HG03469 (cell line): ENCODE measurements around the gene PLEKHG5.
"Not testable (repeated sequence)": the region's sequence is repeated elsewhere in the genome, so short reads cannot be mapped to it uniquely, and the experiment has no call there.

Source experiments
- ATAC-seq: cut with Tn5 transposase; IDR thresholded peaks from one replicate; pipeline ENCODE4 v1.9.1; 2021; ENCODE audit warnings: mild to moderate bottlenecking, moderate library complexity, moderate number of reproducible peaks; ENCODE audit not compliant: unreplicated experiment

Gene PLEKHG5

DNA sequence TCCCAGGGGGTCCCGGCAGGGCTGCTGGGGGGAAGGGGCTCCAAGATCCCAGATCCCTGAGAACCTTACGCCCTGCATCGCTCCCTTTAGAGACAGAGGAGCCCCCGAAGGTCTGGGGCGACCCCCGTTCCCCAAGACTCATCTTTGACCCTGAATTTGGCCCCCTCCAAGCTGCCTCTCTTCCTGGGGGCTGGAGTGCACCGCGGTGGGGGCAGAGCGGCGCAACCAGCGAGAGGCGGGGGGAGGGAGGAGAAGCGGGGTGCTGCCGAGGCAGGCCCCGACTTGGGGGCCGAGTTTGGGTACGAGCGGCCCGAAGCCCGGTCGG is 5.4 kb upstream of the PLEKHG5 start:
- no peak for ATAC-seq

DNA sequence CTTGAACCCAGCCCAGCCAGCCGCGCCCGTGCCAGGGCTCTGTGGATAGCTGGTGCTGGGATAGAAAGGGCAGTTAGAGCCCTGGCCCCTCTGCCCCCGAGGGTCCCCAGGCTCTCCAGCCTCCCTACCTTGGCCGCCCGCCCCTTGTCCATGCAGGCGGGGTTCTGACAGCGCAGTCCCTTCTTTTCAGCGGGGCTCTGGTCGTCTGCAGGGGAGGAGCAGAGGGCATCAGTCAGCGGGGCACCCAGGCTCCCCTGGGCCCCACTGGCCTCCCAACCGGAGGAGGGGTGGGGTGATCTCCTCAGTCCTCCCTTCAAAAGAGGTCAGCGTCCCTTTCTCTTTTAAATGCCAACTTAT is 4.9 kb upstream of the PLEKHG5 start:
- ATAC-seq = no peak

DNA sequence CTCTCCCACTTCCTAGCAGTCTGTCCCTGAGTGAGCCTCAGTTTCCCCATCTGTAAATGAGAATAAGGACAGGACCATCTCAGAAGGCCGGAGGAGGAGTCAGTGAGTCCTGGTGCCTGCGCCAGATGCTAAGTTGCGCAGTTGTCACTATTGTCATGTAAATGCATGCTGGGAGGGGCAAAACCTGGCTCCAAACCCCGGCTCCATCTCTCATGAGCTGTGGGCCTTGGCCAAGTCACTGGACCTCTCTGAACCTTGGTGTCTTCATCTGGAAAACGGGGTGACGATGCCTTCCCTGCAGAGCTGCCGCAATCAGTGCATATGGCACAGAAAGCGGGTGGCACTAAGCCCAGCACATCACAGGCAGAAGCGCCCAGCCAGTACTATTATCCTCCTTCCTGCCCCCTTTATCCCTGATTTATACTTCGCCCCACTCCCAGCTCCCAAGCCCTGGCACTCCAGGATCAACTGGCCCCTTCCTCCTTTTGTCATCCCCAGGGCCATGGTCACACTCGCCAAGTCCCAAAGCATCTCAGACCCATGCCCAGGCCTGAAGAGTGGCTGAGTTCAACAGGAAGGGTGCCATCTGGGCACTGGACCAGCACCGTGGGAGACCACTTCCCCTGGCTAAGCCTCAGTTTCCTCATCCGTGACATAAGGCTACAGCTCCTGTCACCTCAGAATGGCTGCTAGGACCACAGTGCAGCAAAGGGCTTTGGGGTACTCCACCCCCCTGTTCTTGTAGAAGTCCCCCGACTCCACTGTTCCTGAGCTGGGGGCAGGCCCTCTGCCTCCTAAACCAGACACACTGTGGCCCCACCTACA is 4.3 kb upstream of the PLEKHG5 start:
- ATAC-seq = no peak

DNA sequence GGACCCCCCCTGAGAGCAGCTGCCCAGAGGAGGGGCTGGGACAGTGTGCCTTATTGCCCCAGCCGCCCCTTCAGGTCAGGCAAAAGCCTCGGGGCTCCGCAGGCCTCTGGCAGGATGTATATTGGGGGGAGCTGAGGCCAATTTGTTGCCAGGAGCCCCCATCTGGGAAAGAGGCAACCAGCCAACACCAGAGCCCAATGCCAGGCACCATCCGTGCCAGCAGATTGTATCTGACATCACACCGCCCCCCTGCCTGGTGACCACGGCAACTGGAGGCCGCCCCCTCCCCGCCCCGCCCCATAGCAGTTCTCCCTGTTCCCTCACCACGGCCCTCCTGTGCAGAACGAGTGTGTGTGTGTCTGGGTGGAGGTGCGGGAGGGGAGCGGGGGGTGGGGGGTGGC is 3.6 kb upstream of the PLEKHG5 start:
- no peak for ATAC-seq

DNA sequence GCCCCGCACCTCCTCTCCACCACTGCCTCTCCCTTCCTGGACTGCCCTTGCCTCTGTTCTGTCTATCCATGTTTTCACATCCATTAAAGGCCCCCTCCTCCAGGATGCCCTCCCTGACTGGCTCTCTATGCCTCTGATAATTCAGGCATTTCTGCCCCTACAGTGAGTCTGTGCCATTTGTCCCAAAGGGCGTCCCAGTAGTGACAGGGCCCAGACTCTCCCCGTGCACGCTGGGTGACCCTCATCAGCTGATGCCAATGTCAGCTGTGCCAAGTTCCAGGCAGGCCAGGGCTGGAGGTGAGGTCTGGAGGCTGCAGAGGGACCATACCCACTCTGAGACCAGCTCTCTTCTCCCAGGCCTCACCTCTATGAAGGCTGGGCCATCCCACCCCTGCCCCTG is 3.2 kb upstream of the PLEKHG5 start:
- no peak for ATAC-seq

DNA sequence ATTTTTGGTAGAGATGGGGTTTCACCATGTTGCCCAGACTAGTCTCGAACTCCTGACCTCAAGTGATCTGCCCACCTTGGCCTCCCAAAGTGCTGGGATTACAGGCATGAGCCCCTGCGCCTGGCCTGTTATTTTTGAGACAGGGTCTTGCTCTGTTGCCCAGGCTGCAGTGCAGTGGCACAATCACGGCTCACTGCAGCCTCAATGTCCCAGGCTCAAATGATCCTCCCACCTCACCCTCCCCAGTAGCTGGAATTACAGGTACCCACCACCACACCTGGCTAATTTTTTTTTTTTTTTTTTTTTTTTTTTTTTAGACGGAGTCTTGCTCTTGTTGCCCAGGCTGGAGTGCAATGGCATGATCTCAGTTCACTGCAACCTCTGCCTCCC is 2.4 kb upstream of the PLEKHG5 start:
- ATAC-seq = not testable (repeated sequence)

DNA sequence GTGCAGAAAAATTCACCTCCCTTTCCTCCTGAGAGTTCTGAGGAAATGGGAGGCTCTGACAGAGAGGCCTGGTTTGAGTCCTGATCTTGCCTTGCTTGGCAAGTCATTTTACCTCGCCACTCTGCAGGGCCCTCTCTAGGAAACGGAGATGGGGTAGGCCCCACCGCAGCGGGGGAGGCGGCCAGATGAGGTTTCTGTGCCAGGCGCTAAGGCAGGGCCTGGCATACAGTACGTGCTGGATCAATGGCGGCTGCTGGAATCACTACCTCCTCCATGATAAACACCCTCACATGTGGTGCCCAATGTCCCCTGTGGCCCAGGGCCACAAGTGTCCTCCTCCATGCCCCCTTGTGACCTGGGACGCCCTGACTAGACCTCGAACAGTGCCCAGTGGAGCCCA is 499 bp upstream of the PLEKHG5 start:
- ATAC-seq = no peak

DNA sequence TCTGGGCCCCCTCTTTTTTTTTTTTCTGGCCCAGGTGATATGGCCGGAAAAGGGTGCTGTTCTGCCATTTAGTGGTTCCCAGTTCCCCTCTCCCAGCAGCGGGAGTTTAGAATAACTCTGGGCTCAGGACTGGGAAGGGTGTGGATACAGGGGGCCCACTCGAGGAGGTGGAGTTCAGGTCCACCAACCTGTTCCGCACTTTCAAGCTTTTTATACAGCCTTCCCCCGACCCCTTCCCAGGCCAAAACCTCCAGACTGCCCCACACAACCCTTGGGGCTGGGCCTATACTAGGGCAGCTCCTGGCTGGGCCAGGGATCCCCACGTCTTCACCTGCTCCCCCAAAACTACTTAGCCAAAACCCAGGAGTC is 402 bp downstream of the PLEKHG5 start:
- no peak for ATAC-seq

DNA sequence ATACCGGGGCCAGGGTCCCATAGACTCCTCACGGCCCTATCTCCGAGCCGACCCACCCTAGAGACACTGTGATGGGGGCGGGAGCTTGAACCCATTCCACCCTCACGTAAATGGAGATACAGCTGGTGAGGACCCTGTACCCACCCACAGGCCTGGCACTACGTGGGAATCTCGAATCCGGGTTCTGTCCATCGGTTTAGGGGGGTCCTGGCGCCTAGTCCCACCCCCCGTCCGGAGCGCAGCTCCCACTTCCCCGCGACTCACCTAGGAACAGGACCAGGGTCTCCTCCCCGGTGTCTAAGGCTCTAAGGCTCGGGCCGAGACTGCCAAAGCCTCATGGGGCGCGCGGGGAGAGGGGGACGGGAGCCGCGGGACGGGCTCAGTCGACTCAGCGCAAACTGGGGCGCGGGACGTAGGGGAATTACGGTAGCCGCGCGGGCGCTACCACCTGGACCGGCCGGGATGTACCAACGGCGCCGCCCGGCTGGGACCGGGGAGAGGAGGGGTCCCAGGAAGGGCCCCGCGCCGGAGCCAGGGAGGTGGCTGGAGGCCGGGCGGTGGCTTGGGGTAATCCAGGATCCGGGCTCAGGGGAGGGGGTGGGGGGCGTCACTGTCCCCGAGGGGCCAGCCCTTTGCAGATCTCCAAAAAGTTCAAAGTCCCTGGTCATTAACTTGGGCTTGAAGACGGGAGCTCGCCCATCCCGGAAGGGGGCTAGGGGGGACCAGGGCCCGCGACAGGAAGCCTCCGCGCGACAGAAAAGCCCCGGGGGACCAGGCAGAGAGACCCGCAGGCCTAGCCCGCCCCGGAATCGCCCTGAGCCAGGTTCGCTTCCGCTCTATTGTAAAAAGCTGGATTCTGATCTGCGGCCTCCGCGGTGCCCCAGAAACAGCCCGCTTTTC is 1.0 kb downstream of the PLEKHG5 start:
- ATAC-seq = no peak

DNA sequence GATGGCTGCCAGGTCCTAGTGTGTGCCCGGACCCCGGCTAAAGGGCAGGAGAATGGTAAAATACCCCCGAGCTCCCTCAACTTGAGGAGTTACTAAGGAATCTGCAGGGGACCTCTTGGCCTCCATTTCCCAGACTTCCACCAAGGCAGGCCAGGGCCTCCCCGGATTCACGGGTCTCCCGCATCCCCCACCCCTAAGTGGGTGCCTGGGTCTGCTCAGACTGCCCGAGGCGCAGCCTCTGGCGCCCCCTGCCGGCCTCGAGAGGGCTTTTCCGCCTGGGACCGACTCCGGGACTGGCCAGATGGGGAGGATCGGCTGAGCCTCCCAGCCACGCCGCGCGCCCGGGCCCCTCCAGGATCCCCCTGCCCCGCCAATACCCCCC is 1.7 kb downstream of the PLEKHG5 start:
- no peak for ATAC-seq

DNA sequence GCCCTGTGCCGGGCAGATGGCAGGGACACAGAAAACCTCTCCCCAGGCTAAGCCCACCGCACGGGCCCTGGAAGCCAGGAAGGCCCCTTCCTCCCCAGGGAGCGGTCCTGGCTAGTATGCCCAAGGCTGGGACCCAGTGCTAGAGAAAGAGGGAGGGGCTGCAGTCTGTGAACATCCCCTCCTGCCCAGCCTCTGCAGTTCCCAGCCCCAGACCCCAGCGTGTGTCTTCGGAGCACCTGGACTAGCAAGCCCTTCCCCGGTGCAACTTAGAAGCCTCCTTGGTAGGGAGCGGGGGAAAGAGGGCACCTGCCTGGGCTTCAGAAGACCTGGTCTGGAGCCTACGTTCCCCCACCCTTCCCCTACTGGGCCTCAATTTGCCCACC is 2.1 kb downstream of the PLEKHG5 start:
- ATAC-seq = no peak

DNA sequence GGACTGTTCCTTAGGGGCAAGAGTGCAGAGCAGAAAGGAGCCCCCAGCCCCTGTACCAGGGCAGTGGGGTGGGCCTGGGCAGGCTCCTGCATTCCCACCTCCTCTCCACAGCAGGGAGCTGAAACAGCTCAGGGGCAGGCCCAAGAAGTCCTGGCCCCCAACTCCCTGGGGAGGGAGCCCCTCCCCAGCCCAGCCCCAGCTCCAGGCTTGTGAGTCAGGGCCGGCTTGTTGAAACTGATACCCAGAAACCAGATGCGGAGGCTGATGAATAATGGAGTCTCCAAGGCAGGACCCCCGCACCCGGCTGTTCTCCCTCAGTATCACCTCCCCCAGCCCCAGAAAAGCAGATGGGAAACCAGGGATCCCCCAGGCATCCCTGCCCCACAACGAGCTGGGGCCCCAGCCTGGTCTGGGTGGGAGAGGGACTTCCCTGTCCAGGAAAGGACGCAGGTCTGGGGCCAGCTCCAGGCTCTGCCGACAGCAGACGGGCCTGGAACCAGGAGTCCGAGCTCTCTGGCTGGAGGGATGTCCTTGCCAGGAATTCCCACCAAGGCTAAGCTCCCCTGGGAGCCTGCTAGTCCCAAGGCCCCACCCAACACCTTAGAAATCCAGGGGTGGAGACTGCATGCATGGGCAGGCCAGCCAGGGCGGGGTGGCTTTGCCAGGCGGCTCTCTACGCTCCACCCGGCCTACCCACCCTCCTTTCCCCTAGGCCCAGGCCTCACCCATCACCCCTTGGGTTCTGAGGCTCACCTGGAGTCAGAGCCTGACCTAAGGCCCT is 2.7 kb downstream of the PLEKHG5 start:
- ATAC-seq = no peak

DNA sequence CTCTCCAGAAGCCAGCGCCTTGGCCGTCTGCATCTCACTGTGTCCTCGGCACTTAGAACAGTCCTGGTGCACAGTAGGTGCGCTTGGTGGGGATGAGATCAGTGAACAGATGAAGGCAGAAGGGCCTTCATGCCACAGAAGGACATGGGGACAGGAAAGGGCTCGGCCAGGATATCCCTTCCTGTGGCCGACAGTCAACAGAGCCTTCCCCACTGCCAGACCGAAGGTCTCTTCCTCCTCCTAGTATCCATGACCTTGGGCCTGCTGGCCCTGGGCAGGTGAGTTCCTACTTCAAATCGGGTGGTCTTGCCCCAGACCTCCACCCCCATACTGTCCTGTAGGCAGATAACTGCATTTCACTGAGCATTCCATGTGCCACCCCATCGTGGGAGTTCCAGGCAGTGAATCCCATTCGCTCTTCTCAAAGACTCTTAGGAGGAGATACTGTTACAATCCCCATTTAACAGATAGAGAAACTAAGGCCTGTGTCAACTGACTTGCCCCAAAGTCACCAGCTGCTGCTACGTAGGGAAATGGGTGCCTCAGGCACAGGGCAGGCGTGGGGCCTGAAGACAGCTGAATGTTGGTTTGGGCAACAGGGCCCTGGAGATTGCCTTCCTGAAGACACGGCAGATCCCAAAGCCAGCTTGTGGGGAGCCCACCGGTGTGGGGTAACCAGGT is 3.5 kb downstream of the PLEKHG5 start:
- no peak for ATAC-seq

DNA sequence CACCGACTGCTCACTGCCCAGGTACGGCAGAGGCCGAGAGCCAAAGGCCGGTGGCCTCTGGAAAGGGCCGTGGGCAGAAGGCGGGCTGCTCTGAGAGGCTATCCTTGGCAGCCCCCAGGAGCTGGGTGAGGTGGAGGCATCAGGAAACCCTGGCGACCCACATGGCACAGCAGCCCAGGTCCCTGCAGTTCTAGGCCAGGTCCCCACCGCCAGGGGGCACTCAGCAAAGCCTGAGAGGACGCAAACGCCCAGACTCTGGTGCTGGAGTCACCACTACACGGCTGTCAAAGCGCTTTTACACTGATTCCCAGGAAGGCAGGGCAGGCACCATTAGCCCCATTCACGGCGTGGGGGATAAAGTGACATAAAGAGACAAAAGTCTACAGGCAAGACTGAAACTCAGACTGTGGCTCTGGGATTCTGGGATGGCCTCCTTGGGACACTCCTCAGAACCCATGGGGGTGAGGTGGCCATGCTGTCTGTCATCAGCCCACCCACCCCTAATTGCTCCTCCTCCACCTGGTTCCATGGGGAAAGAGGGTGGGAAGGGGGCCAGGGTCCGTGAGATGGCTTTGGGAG is 4.9 kb downstream of the PLEKHG5 start:
- no peak for ATAC-seq

DNA sequence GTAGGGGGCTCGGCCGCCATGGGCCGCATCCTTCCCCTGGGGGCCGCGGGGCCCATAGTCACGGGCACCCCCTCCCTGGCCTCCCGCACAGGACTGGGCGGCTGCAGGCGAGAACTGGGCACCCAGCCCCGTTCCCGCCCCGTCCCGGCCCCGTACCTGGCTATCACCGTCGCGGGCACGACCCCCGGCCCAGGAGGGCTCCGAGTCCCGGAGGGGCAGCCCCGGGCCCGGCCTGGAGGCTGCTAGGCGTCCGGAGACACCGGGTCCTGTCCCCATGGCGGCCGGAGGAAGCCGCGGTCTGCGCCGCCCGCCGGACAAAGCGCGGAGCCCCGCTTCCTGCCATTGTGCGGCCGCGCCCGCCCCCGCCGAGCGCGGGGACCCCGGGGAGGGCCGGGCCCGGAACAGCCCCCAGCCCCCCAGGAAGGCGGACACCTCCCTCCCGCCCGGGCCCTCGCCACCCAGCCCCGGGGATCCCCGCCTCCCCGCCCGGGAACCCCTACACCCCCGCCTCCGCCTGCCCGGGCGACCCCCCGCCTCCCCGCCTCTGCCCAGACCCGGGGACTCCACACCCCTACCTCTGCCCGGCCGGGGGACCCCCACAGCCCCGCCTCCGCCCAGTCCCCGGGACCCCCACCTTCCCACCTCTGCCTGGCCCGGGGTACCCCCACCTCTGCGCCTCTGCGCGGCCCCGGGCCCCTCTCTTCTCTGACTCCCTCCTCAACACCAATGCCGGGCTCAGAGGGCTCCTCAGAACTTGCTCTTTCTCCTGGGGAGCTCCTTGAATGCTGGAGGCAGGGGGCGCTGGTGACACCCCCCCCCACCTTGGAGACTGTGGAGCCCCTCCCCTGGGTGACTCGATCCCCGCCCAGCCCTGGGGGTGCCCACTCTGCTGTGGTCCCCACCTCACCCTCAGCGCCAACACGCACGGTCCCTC is 6.0 kb downstream of the PLEKHG5 start:
- ATAC-seq = no peak

DNA sequence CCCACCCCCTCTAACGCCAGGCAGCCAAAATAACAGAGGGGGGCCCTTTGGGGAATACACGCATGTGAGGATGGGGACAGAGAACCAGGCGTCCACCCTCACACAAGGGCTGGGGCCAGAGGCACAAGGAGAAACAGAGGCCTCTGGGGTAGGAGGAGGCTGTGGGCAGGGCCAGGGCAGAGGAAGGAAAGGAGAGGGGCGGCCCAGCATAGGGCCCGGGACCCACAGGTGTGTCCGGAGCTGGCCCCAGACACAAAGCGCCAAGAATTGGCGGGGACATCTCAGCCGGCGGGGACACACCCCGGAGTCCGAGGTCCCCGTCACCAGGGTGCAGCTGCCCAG is 6.7 kb downstream of the PLEKHG5 start:
- ATAC-seq = no peak

DNA sequence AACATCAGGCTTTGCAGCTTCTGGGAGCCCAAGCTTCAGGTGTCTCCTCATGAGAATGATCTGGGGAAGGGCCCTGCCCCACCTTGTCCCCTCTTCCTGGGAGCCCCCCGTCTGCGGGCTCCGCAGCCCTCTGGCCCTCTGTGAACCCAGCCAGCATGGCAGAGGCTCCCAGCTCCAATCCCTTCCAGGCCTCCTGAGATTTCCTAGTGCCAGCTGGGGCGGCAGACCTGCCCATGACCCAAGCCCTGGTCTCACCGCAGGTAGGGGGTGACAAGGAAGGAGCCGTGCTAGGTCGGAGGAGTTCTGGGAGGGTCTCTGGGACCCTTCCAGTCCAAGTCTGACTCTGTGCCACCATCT is 7.7 kb downstream of the PLEKHG5 start:
- ATAC-seq = no peak

DNA sequence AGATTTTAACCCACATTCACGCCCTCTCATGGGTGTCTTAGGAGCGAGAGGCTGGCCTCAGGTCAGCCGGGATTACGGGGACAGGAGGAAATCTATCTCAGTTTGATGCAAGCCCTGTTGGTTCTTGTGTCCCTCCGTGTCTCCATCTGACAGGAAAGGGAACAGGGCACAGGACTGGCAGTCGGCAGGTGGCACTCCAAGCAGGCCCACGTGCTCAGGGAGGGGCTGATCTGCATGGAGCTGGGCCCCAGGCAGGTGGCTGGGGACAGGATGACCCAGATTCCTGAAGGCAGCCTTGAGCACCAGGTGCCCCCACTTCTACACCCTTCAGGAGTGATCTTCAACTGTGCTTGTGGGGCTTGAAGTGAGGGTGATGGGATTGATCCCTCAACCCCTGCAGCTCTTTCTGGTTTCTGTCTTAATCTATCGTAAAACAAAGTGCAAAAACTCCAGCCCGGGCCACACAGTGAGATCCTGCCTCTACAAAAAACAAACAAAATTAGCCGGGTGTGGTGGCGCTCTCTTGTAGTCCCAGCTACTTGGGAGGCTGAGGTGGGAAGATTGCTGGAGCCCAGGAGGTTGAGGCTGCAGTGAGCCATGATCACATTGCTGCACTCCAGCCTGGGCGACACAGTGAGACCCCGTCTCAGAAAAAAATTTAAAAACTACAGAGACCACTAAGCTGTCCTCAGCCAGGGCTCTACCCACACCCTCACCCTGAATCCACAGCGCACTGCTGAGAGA is 8.3 kb downstream of the PLEKHG5 start:
- no peak for ATAC-seq

DNA sequence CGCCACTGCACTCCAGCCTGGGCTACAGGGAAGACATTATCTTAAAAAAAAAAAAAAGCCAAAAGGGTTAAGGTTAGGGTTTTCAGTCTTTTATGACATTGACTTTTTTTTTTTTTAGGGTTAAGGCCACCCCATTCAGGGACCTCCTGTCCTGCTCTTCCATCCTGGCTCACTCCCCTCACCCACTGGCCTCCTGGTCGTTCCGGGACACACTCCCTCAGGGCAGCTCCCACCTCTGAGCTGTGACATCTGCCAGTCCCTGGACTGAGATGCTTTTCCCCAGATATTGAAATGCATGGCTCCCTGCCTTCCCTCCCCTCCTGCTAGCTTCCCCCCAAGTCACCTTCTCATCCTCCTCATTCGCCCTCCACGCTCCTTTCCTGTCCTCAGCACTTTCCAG is 9.6 kb downstream of the PLEKHG5 start:
- no peak for ATAC-seq
